ENCODE measurements around the gene FRRS1.
"Not testable (repeated sequence)": the region's sequence is repeated elsewhere in the genome, so short reads cannot be mapped to it uniquely, and the experiment has no call there.

The FRRS1 gene, protein sequence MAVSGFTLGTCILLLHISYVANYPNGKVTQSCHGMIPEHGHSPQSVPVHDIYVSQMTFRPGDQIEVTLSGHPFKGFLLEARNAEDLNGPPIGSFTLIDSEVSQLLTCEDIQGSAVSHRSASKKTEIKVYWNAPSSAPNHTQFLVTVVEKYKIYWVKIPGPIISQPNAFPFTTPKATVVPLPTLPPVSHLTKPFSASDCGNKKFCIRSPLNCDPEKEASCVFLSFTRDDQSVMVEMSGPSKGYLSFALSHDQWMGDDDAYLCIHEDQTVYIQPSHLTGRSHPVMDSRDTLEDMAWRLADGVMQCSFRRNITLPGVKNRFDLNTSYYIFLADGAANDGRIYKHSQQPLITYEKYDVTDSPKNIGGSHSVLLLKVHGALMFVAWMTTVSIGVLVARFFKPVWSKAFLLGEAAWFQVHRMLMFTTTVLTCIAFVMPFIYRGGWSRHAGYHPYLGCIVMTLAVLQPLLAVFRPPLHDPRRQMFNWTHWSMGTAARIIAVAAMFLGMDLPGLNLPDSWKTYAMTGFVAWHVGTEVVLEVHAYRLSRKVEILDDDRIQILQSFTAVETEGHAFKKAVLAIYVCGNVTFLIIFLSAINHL

DNA sequence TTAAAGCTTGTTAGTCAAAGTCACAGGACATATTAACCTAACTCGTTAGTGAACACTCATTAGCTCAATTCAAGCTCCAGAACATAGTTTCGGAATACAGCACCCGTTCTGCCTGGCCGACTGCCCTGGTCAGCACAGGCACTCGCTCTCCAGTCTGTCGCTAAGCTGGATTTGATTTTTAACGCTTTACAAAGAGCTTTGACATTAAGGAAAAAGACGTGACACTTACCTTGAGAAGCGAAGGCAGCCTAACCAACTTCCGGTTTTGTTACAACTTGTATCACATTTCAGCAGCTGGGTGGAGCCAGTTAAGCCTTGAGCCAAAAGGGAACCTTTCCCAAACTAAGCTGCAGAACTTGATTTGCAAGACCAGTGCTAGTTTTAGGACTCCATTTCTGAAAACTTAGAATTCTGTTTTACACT lies at the start of gene FRRS1:
Gene FRRS1 (minus strand): TSS at position 258 of the 423 bp plus-strand sequence. CDS start 17,867 bp downstream, outside the sequence.
- DNase-seq (ENCODE audit: low read depth in 2 of 2): peak in 1 of 2 donors; percentile 3

DNA sequence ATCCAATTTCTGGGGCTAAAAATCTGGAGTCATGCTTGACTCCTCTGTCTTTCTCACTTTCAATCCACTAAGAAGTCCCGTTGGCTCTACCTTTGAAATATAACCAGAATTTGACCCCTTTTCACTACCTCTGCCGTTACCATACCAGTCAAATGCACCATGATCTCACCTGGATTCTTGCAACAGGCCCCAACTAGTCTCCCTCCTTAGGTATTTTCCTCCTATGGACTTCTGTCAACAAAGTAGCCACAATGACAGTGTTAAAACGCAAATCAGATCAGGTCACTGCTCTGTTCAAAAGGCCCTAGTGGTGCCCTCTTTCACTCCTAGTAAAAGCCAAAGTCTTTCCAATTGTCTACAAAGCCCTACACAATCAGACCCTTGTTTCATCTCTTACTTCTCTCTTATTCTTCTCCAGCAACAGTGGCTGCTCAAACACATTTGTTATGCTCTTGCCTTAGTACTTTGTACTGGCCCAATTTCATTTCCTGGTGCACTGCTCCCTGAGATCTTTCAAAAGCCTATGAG lies 48.0 kb upstream of the FRRS1 start:
- DNase-seq (ENCODE audit: low read depth in 2 of 2): no peak

DNA sequence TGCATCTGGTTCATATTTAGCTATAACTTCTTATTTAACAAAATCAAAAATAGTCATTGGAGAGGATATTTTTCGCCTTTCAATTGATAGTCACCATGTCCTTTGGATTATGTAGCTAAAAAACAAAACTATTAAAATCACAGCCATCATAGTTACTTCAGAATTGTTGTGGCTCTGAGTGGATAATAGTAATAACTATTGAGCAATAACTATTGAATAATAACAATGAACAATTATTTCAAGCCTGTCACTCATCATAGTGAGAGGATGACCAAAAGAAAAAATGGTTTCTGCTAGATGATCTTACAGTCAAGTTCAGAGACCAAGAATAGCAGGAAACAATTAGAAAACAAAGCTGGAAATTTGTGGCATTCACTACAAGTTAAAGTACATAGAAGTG lies 45.3 kb upstream of the FRRS1 start:
- no peak for DNase-seq (ENCODE audit: low read depth in 2 of 2)

DNA sequence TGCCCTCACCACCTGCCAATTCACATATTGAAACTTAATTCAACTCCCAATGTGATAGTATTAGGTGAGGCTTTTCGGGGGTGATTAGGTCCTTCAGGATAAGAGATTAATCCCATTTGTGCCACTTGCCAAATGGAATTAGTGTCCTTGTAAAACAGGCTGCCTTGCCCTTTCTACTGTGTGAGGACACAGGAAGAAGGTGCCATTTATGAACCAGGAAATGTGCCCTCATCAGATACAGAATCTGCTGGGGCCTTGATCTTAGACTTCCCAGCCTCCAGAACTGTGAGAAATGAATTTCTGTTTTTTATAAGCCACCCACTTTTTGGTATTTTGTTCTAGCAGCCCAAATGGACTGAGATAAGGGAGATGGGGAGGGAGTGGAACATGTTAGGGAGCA lies 44.6 kb upstream of the FRRS1 start:
- DNase-seq (ENCODE audit: low read depth in 2 of 2): no peak

DNA sequence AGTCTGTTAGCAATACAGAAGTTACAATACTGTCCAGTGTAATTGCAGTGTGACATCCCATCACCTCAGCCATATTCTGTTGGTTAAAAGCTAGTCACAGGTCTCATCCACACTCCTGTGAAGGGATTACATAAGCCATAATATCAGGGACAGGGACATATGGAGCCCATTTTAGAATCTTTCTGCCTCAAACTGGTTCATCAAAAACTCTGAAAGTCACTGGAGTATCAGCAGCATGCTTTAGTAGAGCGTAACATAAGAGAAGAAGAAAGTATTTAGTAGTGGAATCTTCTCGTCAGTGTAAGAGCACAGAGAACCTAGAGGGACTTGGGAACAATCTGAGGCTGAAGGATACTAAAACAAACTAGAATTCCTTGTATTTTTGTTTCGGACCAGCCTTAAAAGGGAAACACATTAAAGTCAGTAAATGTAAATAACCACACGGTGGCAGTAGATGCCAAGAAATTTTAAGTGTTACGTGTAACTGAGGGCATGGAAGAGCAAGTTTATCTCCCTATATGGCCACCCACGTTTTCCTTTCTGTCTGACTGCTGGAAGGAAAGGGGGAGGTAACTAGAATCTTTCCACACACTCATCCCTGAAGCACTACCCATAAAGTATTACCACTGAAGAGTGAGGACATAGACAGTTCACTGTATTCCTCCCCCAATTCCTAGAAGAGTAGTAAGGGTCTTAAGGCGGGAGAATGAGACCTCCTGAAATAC lies 42.1 kb upstream of the FRRS1 start:
- peak in 1 of 2 donors; percentile 5 for DNase-seq (ENCODE audit: low read depth in 2 of 2)

DNA sequence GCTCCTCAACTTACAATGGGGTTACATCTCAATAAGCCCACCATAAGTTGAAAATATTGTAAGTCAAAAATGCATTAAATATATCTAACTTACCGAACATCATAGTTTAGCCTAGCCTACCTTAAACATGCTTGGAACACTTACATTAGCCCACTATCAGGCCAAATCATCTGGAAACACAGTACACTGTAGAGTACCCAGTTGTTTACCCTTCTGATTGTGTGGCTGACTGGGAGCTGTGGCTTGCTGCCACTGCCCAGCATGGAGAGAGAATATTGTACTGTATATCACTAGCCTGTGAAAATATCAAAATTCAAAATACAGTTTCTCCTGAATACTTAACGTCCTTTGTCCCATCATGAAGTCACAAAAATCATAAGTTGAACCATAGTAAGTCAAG lies 40.4 kb upstream of the FRRS1 start:
- no peak for DNase-seq (ENCODE audit: low read depth in 2 of 2)

DNA sequence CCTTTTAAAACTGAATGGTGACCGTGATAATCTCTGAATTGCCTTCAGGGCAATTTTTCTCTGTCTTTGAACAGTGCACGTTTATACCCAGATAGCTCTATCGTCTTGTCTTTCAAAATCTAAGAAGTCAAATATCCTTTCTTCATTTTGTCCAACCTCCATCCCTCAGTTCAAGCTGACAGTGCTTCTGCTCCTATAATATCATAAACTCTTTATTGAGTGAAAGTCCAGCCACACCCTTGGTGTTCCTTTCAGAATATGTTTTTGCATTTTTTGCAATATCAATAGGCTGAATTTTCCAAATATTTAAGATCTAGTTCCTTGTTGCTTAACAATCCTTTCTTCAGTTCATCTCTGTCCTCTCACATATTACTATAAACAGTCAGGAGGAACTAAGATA lies 35.1 kb upstream of the FRRS1 start:
- DNase-seq (ENCODE audit: low read depth in 2 of 2): no peak

DNA sequence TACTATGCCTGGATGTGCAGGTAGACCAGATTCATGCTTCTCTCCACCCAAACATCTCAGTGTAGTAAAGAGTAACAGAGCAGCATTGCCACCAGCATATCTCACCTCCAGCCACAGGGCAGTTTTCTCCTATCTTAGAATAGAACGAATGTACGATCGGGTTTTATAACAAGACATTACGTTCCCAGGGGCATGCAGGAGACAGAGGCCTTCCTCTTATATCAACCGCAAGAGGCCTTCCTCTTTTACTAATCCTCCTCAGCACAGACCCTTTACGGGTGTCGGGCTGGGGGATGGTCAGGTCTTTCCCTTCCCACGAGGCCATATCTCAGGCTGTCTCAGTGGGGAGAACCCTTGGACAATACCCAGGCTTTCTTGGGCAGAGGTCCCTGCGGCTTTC lies 27.4 kb upstream of the FRRS1 start:
- DNase-seq (ENCODE audit: low read depth in 2 of 2): not testable (repeated sequence)

DNA sequence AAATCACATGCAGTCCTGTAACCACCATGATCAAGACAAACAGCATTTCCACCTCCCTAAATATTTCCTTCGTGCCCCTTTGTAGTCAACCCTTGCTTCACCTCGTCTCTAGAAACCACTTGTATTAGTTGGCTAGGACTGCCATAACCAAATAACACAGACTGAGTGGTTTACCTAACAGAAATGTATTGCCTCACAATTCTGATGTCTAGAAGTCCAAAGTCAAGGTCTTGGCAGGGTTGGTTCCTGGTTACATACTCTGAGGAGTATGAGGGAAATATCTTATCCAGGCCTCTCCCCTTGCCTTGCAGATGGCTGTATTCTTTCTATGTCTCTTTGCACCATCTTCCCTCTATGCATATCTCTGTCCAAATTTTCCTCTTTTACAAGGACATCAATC lies 23.3 kb upstream of the FRRS1 start:
- no peak for DNase-seq (ENCODE audit: low read depth in 2 of 2)

DNA sequence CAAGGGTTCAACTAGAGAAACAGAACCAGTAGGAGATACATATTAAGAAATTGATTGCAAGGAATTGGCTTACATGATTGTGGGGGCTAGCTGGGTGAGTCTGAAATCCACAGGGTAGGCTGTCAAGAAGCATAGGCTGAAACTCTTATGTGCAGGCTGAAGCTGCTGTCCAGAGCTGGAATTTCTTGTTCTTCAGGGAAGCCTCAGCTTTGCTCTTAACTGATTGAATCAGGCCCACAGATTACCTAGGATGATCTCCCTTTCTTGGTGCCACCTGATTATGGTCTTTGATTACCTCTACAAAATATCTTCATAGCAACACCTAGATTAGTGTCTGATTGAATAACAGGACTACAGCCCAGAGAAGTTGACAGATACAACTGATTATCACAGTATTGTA lies 22.5 kb upstream of the FRRS1 start:
- no peak for DNase-seq (ENCODE audit: low read depth in 2 of 2)

DNA sequence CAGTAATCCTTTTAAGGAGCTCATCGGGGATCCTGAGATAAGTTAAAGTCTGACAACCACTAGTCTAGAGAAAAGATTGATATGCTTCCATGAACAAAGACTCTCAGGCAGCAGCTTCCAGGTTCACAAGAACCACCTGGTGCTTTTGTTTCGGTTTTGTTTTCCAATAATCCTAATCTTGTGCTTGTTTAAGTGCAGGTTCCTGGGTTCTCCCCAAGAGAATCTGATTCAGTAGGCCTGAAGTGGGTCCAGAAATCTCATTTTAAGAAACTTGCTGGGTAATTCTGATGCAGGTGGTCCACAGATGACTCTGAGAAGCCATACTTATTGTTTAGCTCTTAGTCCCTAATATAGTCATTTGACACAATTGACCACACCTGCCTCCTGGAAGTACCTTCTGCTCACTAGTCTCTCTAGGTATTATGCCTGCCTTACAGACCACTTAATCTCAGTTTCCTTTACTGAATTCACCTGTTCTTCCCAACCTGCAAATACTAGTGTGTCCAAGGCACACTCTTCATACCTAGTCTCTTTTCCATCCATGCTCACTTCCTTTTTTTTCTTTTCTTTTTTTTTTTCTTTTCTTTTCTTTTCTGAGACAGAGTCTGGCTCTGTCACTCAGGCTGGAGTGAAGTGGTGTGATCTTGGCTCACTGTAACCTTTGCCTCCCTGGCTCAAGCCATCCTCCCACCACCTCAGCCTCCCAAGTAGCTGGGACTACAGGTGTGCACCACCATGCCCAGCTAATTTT lies 20.5 kb upstream of the FRRS1 start:
- DNase-seq (ENCODE audit: low read depth in 2 of 2): no peak

DNA sequence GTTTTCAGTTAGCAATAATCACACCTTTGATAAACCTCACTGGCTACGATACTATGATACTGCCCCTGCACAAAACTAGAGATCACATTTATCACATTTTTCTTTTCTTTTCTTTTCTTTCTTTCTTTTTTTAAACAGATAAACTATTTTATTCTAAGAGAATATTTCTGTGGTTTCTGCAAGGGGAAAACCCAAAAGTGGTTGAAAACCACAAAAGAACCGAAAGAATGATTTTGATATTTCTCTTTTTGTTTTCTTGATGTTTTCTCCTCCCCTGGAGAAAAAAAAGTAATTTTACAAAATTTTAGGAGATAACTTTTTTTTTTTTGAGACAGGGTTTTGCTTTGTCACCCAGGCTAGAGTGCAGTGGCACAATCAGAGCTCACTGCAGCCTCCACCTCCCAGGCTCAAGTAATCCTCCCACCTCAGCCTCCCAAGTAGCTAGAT lies 18.4 kb upstream of the FRRS1 start:
- DNase-seq (ENCODE audit: low read depth in 2 of 2): no peak

DNA sequence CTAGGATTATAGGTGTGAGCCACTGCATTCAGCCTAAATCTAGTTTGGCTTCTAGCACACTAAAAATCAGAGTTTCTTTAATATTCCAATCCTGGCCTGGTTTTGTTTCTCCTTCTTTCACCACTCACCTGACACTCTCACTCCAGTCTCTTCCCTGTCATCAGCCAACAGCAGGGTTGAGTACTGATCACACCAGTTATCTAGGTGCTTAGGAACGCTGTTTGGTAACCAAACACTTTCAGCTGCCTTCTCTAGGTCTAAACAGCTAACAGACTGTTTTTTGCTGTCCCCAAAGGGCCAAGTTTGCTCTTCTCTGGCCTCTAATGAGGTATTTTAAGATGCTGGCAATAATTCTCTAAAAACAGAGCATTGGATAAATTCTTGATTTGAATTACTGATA lies 17.7 kb upstream of the FRRS1 start:
- DNase-seq (ENCODE audit: low read depth in 2 of 2): no peak

DNA sequence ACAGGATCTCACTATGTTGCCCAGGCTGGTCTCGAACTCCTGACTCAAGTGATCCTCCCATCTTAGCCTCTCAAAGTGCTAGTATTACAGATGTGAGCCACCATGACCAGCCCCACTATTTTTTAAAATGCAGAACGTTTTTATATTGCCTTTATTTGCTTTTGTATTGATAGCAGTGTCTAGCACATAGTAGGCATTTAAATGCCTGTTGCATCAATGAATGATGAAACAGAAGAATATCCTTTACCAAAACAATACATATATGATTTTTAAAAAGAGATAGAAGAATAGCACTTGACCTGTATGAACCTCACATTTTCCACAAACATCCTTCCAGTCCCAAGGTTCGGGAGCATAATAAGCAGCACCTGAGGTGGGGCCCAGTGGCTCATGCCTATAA lies 16.5 kb upstream of the FRRS1 start:
- no peak for DNase-seq (ENCODE audit: low read depth in 2 of 2)

DNA sequence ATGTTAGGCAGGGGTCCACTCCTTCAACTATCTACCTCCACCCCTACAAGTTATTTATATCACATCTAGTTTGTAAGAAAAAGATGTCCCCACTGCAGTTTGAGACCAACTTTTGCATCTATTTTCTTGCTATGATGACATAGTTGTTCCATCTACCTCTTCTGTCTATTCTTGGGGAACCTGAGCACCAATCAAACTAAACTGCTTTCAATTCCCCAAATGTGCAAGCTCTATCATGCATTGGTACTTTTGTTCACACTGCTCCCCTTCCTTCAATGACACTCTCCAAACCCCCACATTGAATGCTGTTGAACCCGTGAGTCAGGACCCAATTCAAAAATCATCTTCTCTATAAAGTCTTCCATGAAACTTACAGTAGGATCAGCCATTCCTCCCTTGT lies 16.0 kb upstream of the FRRS1 start:
- DNase-seq (ENCODE audit: low read depth in 2 of 2): no peak

DNA sequence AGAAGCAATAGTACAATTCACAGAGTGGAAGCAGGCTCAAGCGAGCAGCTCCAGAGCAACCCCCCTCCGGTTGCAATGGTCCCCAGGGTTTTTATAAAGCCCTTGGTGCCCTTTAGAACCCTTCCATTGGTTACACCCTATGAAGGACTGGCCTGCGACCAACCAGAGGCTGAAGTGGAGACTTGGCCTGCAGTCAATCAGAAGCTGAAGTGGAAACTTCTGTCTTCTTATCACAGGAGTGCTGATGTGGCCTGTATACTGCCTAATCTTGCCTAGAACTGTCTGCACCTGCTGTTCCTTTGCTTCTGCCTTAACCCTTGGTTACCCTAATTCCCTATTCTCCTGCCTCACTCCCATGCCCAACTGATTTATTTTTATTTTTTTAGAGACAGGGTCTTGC lies 15.4 kb upstream of the FRRS1 start:
- DNase-seq (ENCODE audit: low read depth in 2 of 2): no peak

DNA sequence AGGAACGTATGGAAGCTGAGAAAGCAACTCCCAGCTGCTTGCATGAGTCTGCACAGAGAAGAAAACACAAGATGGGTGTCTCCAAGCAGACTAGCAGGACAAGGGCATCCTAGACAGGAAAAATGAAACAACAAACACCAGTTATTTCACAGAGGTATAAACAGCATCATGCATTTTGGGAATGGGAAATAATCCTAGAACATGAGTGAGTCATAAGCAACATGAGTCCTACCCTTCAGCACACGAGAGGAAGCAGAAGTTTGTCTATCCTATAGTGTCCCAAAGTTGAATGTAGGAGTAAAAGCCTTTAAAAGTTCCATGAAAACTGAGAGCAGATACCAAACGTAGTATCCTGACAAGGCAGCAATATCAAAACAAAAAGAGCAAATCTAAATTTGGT lies 11.3 kb upstream of the FRRS1 start:
- no peak for DNase-seq (ENCODE audit: low read depth in 2 of 2)

DNA sequence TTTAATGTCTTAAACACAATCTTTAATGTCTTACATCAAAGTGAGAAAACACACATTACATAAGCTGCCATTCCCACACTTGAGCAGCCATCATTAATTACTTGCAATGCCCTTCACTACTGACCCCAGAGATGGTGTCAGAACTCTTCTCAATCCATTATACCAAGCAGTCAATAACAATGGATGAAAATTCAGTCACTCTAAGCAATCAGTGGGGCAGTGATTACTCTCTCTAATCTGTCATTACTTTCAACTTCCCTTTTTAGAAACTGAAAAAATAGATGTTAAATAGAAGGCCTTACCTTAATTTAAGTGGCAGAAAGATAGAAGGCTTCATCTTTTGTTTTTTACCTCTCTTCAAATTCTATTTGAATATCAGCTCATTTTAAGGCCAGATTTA lies 9.7 kb upstream of the FRRS1 start:
- no peak for DNase-seq (ENCODE audit: low read depth in 2 of 2)

DNA sequence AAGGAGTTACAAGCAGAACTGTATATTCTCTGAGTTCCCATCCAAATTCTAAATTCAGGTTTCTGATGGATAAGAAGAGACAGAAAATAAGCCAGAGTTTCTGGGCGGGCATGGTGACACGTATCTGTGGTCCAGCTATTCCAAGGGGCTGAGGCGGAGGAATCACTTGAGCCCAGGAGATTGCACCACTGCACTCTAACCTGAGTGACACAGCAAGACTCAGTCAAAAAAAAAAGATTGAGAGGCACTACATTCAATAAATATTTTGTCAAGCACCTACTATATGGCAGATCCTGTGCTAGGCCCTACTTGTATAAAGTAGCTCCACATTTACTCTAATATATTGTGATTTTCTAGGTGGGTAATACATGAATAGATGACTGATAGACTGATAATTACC lies 6.4 kb upstream of the FRRS1 start:
- DNase-seq (ENCODE audit: low read depth in 2 of 2): no peak

DNA sequence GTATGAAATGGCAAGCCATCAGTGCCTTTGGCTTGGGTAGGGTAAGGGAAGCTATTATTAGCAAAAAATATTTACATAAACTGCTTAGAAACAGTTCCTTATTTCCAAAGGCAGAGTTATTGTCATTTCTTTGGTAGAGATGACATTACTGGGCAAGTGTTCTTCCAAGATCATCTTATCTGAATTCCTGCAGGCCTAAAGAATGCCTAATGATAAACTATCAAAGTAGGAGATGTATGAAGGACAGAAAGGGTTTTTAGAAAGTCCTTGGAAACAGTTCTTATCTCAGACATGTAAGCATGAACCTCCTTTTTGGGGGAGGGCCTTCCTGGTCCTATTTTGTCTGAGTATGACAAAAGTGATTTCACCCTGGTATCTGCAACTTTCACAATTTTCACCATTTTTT lies 5.1 kb upstream of the FRRS1 start:
- no peak for DNase-seq (ENCODE audit: low read depth in 2 of 2)

DNA sequence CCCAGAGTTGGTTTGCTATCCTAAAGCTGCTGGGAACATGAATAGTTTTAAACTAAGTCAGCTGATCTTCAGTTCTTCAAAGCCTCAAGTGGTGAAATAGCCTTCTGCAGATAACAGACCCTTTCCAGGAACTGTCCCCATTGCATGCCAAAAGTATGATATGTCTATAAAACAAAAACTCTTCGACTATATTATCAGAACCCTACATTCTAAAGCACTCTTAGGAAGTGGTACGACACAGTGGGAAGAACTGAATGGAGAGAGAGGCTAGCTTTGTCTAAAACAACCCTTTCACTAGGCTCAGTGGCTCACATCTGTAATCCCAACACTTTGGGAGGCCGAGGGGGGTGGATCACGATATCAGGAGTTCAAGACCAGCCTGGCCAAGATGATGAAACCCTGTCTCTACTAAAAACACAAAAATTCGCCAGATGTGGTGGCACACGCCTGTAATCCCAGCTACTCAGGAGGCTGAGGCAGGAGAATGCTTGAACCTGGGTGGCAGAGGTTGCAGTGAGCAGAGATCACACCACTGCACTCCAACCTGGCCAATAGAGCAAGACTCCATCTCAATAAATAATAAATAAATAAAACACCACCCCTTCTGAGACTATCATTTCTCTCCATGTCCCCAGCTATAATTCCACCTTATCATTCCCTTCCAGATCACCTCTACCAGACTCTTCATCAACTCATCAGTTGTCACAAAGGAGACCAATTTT lies 2.2 kb upstream of the FRRS1 start:
- no peak for DNase-seq (ENCODE audit: low read depth in 2 of 2)

All from stimulated activated CD8-positive, alpha-beta memory T cell treated with anti-CD3 and anti-CD28 coated beads, Interleukin-15, amount 100 ng/mL, for 4 hours (primary cell).